ENCODE measurements around the gene C2orf72.

Gene C2orf72

DNA sequence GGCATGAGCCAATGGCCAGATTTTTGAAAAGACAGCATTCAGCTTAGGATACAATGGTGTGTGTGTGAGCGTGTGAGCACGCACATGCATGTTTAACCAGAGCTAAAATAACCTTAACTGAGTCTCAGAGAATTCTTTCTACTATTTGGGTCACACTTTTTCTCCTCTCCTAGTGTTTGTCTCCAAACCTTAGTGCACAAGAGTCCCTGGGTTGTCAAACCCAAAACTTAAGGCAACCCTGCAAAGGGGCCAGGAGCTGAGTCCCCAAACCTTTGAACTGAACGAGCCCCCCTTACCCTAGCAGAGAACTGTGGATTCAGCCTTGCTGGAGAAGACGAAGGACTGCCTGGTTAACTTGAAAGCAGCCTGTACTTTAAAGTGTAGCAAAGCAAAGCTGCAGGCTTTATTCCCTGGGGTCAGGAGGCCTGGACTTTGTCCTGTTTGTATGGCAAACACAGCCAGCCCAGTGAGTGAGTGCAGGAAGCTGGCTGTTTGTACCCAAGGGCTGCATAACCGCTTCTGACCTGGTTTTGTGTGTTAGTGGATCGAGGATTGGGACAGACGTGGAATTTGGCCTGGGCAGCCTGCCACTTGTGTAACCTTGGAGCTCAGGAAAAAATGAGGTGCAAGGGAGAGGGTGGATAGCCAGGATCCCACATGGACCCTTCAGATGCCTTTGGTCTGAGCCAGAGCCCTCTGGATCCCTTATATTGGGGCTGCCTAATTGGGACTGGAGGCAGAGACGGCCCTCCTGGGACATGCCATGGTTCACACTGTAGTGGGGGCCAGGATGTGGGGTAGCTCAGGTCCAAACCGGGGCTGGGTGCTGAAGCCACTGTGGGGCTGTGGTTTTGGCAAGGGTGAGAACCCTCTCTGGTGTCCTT lies 12.9 kb downstream of the C2orf72 start:
- TF ChIP-seq, protein P1, sequence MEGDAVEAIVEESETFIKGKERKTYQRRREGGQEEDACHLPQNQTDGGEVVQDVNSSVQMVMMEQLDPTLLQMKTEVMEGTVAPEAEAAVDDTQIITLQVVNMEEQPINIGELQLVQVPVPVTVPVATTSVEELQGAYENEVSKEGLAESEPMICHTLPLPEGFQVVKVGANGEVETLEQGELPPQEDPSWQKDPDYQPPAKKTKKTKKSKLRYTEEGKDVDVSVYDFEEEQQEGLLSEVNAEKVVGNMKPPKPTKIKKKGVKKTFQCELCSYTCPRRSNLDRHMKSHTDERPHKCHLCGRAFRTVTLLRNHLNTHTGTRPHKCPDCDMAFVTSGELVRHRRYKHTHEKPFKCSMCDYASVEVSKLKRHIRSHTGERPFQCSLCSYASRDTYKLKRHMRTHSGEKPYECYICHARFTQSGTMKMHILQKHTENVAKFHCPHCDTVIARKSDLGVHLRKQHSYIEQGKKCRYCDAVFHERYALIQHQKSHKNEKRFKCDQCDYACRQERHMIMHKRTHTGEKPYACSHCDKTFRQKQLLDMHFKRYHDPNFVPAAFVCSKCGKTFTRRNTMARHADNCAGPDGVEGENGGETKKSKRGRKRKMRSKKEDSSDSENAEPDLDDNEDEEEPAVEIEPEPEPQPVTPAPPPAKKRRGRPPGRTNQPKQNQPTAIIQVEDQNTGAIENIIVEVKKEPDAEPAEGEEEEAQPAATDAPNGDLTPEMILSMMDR (IDR thresholded peaks at IDR 0.05; ENCODE audit: low read length, missing control alignments), result no peak

DNA sequence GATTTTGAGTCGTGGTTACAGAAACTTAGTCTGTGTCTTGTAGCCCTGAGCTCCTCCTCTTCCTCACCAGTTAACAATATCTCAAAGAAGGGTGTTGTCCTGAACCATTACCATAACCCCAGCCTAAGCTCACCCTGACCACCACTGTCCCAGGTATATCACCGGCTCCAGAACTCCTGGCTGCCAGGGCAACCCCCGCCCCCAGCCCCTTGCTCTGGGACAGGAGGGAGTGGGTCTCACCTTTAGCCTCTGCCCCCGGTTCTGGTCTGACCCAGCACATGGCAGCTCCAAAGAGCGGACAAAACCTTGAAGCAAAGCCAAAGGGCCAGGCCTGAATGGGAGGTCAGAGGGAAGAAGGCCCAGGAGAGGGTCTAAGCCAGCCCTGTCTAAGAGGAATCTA lies 13.8 kb downstream of the C2orf72 start:
- TF ChIP-seq, protein P1 (IDR thresholded peaks at IDR 0.05; ENCODE audit: low read length, missing control alignments), result no peak
- no peak for DNase-seq (ENCODE audit: low read depth)
- no peak overlapping the region for H3K4me3 ChIP-seq (replicated peaks; ENCODE audit: low read depth, low read length)

More for the DNA sequence above, 12.9 kb downstream of the C2orf72 start:
- H3K4me3 ChIP-seq (replicated peaks; ENCODE audit: low read depth, low read length), result no peak overlapping the region
- DNase-seq (ENCODE audit: low read depth), result no peak

DNA sequence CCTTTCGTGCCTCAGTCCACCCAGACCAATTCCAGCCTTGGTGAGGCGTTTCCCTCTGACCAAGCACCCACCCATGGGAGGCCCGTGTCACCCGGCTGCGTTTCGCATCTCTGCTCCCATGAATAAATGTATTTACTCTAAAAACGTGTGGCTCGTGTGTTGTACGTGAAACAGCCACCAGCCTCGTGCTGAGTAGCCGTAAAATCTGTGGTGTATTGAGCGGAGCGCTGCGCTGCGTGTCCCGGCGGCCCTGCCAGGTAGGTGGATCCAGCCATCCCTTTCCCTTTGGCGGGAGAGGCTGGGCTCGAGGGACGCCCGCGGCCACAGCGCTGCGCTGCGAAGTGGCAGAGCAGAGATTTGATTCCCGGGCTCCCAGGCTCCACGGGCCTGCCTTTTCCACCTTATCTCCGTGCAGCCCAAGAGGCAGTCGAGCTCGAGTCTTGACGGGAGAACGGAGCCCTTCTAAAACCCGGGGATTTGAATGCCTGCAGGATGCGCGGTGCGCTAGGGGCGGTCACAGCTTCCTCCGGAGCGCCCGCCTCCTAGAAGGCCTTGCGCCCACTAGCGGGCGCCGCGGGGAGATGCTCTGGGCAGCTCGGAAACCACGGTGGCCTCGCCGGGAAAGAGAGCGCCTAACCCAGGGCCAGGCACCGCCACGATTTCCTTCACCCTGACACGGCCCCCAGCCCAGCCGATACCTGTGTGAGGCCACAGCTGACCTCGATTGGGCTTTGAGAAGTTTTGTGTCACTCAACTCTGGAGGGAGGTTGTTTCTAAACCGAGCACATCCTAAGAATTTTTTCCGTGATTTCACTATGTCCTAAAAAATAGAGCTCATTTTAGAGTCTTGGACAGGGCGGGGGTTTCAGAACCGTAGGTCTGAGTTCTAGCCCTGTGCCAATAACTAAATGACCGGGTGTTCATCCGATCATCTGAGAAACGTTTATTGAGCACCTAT lies 15.4 kb downstream of the C2orf72 start:
- peak overlapping the region; percentile 64 for H3K4me3 ChIP-seq (replicated peaks; ENCODE audit: low read depth, low read length)
- TF ChIP-seq, protein P1 (IDR thresholded peaks at IDR 0.05; ENCODE audit: low read length, missing control alignments), result peak; percentile 87

DNA sequence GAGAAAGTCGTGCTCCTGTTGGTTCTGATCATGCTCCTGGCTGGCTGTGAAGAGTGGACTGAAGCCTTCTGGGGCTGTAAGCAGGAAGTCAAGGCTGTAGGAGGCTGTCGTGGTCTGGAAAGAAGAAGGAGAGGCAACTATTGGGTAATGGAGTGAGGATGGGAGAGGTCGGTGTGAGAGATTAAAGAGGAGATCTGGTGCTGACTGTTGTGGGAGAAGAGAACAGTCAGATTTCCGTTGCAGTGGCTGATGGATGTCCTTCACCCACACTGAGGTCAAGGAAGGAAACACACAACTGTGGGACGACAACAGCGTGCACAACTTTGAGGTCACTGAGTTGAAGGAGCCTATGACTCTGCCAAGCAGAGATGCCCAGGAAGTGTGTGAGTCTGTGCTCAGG lies 16.5 kb downstream of the C2orf72 start:
- TF ChIP-seq, protein P1 (IDR thresholded peaks at IDR 0.05; ENCODE audit: low read length, missing control alignments), result no peak
- no peak for DNase-seq (ENCODE audit: low read depth)

More for the DNA sequence above, 15.4 kb downstream of the C2orf72 start:
- DNase-seq (ENCODE audit: low read depth), result peak; percentile 83

DNA sequence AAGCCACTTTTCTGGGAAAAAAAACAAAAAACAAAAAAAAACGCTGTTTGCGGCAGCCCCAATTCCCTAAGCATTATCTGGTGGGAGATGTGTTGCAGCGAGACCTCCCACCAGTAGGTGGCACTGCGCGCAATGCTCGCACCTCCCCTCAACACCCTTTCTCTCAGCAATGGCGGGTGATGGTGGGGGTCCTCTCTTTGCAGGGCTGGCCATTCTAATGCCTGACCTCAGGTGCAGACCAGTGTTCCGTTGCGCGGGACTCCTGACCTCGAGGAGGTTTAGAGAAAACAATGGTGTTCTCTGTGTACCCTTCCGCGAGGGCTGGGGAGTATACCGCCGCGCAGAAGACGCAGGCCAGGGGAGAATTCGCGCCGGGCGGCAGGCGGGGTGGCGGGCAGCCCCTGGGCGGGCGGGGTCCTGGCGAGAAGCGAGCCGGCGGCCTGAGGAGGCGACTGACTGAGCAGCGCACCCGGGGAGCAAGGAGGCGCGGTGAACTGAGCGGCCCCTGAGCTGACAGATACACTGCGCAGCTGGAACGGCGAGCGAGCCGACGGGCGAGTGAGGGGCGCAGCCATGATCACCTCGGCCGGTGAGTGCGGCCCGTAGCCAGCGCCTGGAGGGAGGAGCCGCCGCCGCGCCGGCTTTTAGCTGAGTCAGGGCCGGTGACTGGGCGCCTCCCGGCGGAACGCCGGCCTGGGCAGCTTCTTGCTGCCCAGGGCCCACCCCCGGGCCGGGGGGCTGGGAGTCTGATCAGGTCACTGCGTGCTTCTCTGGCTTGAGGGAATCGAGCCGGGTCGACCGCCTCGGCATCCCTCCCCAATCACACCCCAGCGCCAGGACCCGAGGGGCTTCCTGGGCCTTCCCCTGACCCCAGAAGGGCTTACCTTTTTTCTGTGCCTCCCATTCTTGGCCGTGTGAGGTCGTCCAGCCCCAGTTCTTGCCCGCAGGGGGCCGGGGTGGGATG lies 19.4 kb downstream of the C2orf72 start, which contains the start of gene PSMD1:
Gene PSMD1, plus strand, starts transcription at position 415 of the 964 bp plus-strand sequence. Its CDS starts 159 bp downstream, at position 574.
- TF ChIP-seq, protein P1 (IDR thresholded peaks at IDR 0.05; ENCODE audit: low read length, missing control alignments), result peak; percentile 98
- peak within 1 kb of the TSS; percentile 97 for H3K4me3 ChIP-seq (replicated peaks; ENCODE audit: low read depth, low read length)
- peak; percentile 97 for DNase-seq (ENCODE audit: low read depth)

More for the DNA sequence above, 16.5 kb downstream of the C2orf72 start:
- no peak overlapping the region for H3K4me3 ChIP-seq (replicated peaks; ENCODE audit: low read depth, low read length)

DNA sequence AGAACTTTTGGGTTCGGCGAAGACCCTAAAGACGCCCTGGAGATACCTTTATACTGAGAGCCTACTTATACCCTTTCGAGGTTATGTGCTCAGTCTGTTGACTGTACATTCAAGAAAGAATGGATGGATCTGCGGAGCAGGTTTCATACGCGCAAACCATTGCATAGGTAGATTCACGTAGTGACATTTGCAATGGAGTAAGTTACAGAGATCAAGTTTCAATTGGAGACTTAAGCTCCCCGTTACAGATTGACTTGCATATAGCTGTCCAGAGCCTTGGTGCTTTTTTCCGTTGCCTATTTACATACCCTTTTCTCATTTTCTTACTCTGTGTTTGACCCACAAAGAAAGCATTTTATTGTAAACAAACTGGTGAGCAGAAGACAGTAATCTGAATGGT lies 20.3 kb downstream of the C2orf72 start:
- H3K4me3 ChIP-seq (replicated peaks; ENCODE audit: low read depth, low read length), result peak overlapping the region; percentile 97
- DNase-seq (ENCODE audit: low read depth), result no peak
- TF ChIP-seq, protein P1 (IDR thresholded peaks at IDR 0.05; ENCODE audit: low read length, missing control alignments), result no peak
